Measurements from ENCODE around the gene SHC3. TPM values are rescaled to one million over a fixed set of nuclear protein-coding genes. Genes with fewer than 3 reads are reported as not detected.

SHC3 gene
- total and polyA plus RNA-seq, 9 of the 15 experiments (the other 6 are each of a cell fraction or from before 2014, with no cell fraction given), result not detected

- TF ChIP-seq, protein P1, sequence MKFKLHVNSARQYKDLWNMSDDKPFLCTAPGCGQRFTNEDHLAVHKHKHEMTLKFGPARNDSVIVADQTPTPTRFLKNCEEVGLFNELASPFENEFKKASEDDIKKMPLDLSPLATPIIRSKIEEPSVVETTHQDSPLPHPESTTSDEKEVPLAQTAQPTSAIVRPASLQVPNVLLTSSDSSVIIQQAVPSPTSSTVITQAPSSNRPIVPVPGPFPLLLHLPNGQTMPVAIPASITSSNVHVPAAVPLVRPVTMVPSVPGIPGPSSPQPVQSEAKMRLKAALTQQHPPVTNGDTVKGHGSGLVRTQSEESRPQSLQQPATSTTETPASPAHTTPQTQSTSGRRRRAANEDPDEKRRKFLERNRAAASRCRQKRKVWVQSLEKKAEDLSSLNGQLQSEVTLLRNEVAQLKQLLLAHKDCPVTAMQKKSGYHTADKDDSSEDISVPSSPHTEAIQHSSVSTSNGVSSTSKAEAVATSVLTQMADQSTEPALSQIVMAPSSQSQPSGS (CRISPR knock-in tag; IDR thresholded peaks at IDR 0.05), result no peak
- no peak for TF ChIP-seq THRAP3 (IDR thresholded peaks at IDR 0.05; ENCODE audit: borderline replicate concordance)
- TF ChIP-seq, protein P2, sequence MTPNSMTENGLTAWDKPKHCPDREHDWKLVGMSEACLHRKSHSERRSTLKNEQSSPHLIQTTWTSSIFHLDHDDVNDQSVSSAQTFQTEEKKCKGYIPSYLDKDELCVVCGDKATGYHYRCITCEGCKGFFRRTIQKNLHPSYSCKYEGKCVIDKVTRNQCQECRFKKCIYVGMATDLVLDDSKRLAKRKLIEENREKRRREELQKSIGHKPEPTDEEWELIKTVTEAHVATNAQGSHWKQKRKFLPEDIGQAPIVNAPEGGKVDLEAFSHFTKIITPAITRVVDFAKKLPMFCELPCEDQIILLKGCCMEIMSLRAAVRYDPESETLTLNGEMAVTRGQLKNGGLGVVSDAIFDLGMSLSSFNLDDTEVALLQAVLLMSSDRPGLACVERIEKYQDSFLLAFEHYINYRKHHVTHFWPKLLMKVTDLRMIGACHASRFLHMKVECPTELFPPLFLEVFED (CRISPR knock-in tag; conservative IDR thresholded peaks at IDR 0.05), result no peak
- TF ChIP-seq, protein P3, sequence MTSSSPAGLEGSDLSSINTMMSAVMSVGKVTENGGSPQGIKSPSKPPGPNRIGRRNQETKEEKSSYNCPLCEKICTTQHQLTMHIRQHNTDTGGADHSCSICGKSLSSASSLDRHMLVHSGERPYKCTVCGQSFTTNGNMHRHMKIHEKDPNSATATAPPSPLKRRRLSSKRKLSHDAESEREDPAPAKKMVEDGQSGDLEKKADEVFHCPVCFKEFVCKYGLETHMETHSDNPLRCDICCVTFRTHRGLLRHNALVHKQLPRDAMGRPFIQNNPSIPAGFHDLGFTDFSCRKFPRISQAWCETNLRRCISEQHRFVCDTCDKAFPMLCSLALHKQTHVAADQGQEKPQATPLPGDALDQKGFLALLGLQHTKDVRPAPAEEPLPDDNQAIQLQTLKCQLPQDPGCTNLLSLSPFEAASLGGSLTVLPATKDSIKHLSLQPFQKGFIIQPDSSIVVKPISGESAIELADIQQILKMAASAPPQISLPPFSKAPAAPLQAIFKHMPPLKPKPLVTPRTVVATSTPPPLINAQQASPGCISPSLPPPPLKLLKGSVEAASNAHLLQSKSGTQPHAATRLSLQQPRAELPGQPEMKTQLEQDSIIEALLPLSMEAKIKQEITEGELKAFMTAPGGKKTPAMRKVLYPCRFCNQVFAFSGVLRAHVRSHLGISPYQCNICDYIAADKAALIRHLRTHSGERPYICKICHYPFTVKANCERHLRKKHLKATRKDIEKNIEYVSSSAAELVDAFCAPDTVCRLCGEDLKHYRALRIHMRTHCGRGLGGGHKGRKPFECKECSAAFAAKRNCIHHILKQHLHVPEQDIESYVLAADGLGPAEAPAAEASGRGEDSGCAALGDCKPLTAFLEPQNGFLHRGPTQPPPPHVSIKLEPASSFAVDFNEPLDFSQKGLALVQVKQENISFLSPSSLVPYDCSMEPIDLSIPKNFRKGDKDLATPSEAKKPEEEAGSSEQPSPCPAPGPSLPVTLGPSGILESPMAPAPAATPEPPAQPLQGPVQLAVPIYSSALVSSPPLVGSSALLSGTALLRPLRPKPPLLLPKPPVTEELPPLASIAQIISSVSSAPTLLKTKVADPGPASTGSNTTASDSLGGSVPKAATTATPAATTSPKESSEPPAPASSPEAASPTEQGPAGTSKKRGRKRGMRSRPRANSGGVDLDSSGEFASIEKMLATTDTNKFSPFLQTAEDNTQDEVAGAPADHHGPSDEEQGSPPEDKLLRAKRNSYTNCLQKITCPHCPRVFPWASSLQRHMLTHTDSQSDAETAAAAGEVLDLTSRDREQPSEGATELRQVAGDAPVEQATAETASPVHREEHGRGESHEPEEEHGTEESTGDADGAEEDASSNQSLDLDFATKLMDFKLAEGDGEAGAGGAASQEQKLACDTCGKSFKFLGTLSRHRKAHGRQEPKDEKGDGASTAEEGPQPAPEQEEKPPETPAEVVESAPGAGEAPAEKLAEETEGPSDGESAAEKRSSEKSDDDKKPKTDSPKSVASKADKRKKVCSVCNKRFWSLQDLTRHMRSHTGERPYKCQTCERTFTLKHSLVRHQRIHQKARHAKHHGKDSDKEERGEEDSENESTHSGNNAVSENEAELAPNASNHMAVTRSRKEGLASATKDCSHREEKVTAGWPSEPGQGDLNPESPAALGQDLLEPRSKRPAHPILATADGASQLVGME (CRISPR knock-in tag; IDR thresholded peaks at IDR 0.05), result no peak
- no peak for TF ChIP-seq GABPB1 (CRISPR knock-in tag; IDR thresholded peaks at IDR 0.05)
These were observed 129.0 kb downstream of the SHC3 start (continued) for GRCh38 chr9:89049646-89050045.
